Measurements from ENCODE around the gene PTPN2. TPM values are rescaled to one million over a fixed set of nuclear protein-coding genes. Genes with fewer than 3 reads are reported as not detected.
A peak's percentile ranks its signal among the peaks of the same experiment; 100 is the strongest.

Gene PTPN2
- total and polyA plus RNA-seq, 2 experiments from 2014 or later = 49.9 to 65.5 TPM

GRCh38 chr18:12779043-12779442 lies 105.0 kb downstream of the PTPN2 start:
- 0 out of 2 replicates have a peak, but pooled peaks cover 5% of the 10 kb centered on the region for H3K9me2 ChIP-seq (ENCODE audit: insufficient read depth)
- H3K4me3 Mint-ChIP-seq = no peak overlapping the region

More at GRCh38 chr18:12779043-12779442, 105.0 kb downstream of the PTPN2 start:
- no peaks in the 10 kb centered on the region for H3F3A ChIP-seq (replicated peaks; ENCODE audit: low read depth)
- TF ChIP-seq ETS1 (IDR thresholded peaks at IDR 0.05) (no peak), CTCF (conservative IDR thresholded peaks at IDR 0.05; ENCODE audit: low read depth in 2 of 2) (peak in 1 of 2 experiments; percentile 39; a peak in 2 of 4 replicates), ZNF462 (CRISPR knock-in tag; IDR thresholded peaks at IDR 0.05) (no peak), JUNB (IDR thresholded peaks at IDR 0.05; ENCODE audit: unreplicated experiment) (no peak)
- H3K4me2 ChIP-seq = no peak overlapping the region
- Mint-ChIP-seq H3K36me3 (ENCODE audit: low read depth) (peaks cover 4% of the 10 kb centered on the region; the same call in 2 of the 3 replicates), H3K9me3 (peaks cover 6% of the 10 kb centered on the region; the same call in 2 of the 3 replicates), H3K27ac (no peak overlapping the region), H3K4me1 (no peaks in the 10 kb centered on the region), H3K27me3 (ENCODE audit: insufficient read depth, low read depth, poor library complexity) (peaks cover 15% of the 10 kb centered on the region)
- ATAC-seq (no peak), DNase-seq (ENCODE audit: low spot score) (no peak)
- H3K79me2 ChIP-seq (replicated peaks; ENCODE audit: insufficient read depth) = no peaks in the 10 kb centered on the region
- no peaks in the 10 kb centered on the region for H3K36me3 ChIP-seq (ENCODE audit: insufficient read depth)
- H2AFZ ChIP-seq = 0 out of 2 replicates have a peak overlapping the region, but pooled peaks have one; percentile 23
- H3K27me3 ChIP-seq (ENCODE audit: insufficient read depth) = peaks cover 48% of the 10 kb centered on the region
- H3K4me3 ChIP-seq = no peak overlapping the region
- H3K4me1 ChIP-seq (ENCODE audit: insufficient read depth) = no peaks in the 10 kb centered on the region
- no peaks in the 10 kb centered on the region; the same call in 1 of the 2 replicates for H4K20me1 ChIP-seq (replicated peaks; ENCODE audit: insufficient read depth)
- H3K27ac ChIP-seq (ENCODE audit: low read depth) = no peak overlapping the region

Measured in GM23338 (cell line).